Measurements from ENCODE around the gene SPRY1.
A peak's percentile ranks its signal among the peaks of the same experiment; 100 is the strongest.

SPRY1 gene

DNA sequence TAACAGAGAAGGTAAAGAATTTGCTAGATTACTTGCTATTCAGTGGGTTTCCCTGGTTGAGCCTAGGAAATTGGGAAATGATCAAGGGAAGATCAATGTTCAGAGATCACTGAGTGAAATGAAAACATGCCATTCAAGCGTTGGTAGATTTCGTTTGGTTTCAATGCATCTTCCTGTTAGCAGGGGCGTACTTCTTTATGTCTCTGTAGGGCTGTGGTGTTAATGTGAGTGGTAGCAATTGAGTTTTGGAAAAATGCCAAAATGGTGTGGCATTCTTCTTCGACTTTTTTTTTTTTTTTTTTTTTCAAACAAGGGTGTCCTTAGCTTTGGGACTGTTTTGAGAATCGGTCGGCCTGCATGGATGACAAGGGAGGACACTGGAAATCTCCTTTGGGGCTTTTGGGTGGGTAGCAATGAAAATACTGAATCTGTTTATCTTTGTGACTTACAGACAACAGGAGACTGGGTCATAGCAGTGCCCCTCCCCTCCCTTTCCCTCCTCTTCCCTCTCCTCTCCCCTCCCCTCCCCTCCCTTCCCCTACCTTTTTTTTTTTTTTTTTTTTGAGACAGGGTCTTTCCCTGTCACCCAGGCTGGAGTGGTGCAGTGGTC, 50.4 kb downstream of the SPRY1 start:
- no peak for DNase-seq

DNA sequence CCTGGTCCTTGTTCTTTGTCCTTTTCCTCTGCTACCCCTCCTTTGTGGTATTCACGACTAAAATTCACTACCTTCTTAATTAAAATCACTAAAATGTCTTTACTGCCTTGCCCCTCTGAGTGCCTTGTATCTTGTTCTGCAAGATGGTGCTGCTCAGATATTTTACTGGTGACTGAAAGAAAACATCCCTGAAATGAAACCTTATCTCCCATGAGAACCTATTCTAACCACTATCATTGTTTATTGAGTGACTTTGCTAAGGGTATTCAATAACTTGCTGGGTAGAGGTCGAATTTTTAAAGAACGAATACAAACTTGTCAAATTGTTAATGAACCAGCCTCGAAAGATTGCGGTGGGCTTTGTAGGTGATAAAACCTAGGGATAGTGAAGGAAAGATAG, 52.8 kb downstream of the SPRY1 start:
- DNase-seq, result no peak

DNA sequence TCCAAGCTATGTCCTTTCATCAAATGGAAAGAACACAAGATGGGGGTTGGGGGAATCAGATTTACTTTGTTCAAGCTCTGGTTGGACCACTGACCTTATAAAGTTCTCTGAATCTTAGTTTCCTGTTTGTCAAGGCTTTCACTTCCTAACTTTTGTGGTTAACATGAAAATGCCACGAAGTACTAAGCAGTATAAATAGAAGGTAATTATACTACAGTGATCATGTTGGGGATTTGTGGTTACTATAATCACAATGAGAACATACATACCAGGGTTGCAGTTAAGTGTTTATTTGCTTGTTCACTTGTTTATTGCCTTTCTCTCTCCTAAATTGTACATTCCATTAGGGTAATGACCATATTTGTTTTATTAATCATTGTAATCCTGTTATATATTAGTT, 53.2 kb downstream of the SPRY1 start:
- peak; percentile 12 for DNase-seq

DNA sequence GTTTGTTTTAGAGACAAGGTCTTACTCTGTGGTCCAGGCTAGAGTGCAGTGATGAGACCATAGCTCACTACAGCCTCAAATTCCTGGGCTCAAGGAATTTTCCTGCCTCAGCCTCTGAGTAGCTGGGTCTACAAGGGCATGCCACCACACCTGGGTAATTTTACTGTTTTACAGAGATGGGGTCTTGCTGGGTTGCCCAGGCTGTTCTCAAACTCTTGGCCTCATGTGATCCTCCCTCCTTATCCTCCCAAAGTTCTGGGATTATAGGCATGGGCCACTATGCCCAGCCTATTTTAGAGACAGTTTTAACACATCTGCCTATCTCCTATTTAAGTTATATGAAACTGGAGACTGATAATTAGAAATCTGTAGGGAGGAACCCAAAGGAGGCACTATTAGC, 53.8 kb downstream of the SPRY1 start:
- no peak for DNase-seq

DNA sequence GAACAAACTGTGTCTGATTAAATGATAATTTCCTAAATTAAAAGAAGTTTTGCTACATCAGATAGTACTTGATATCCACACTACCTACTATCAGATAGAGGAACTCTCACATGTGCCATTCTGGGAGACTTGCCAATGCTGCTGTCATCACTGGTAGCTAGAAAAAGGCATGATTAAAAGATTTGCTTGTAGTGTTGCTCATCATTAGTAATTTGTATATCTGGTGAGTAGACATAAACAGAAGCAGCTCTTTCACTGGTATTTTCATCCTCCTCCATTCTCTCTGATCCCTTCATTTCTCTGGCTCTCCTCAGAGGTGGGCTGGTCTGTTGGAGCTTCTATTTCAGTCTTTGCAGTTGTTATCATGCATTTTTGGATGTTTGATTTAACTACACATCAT, 56.0 kb downstream of the SPRY1 start:
- no peak for DNase-seq

DNA sequence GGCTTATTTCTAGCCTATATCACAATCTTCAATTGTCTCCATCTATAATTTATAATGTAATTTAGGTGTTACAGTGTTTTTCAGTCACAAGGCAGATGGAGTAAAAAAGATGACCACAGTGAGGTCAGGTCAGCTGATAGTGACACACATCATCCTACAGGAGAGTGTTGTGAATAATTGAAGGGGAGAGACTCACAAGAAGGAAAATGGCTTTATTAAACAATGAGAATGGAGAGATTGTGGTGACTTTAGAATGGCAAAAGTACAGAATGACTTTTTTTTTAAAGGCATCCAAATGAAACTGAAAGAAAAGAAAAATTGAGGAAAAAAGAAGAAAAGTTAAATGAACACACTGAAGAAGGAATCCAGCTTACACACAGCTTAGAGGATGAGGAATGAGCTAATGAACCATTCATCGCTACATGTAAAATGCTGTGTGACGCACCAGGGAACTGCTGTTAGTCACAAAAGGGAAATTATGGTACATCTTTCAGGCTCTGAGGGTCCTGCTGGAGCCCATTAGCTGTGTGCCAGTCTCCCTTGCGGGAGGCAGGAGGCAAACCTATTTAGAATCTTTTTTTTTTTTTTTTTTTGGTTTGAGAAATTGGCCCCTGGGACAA, 56.6 kb downstream of the SPRY1 start:
- no peak for DNase-seq

Data from activated CD4-positive, alpha-beta T cell treated with anti-CD3 and anti-CD28 coated beads, Interleukin-2, amount 50 U/mL, for 16 hours (primary cell).